Liver (tissue), 9 donors: Measurements from ENCODE around the gene CAT. TPM values are rescaled to one million over a fixed set of nuclear protein-coding genes. Genes with fewer than 3 reads are reported as not detected.

Experiments used
- DNase-seq: peaks from one replicate; pipeline ENCODE4 v3.0.0-alpha.2; 2017; ENCODE audit warnings: low spot score
- H3K27ac ChIP-seq, 2 donors: one replicate each; pipeline ENCODE4 v1.7.0; 2013; ENCODE audit warnings: inconsistent platforms in 2 of 2, low read length in 2 of 2, control low read depth in 1 of 2, low read depth in 1 of 2, mild to moderate bottlenecking in 1 of 2
- H3K27me3 ChIP-seq, 4 donors: one replicate each; pipeline versions ENCODE4 v1.6.1 to v1.7.0; 2013; ENCODE audit warnings: low read length in 3 of 4, inconsistent platforms in 1 of 4, mild to moderate bottlenecking in 1 of 4, moderate library complexity in 1 of 4; ENCODE audit not compliant: control insufficient read depth in 4 of 4, insufficient read depth in 4 of 4
- H3K36me3 ChIP-seq, 4 donors: one replicate each; pipeline versions ENCODE4 v1.6.1 to v1.7.0; 2013; ENCODE audit warnings: low read length in 3 of 4, mild to moderate bottlenecking in 3 of 4, low read depth in 1 of 4, moderate library complexity in 1 of 4; ENCODE audit not compliant: control insufficient read depth in 4 of 4, insufficient read depth in 3 of 4
- H3K4me1 ChIP-seq, 4 donors: one replicate each; pipeline versions ENCODE4 v1.6.1 to v1.7.0; 2013; ENCODE audit warnings: low read length in 3 of 4, mild to moderate bottlenecking in 3 of 4, moderate library complexity in 1 of 4; ENCODE audit not compliant: control insufficient read depth in 4 of 4, insufficient read depth in 4 of 4
- H3K4me3 ChIP-seq, 3 donors: one replicate each; pipeline versions ENCODE4 v1.6.1 to v1.7.0; 2013; ENCODE audit warnings: low read length in 3 of 3, control low read depth in 1 of 3, low read depth in 1 of 3, mild to moderate bottlenecking in 1 of 3
- H3K9ac ChIP-seq, 2 donors: one replicate each; pipeline ENCODE4 v1.7.0; 2013; ENCODE audit warnings: low read length in 2 of 2, mild to moderate bottlenecking in 2 of 2, moderate library complexity in 2 of 2, control low read depth in 1 of 2, low read depth in 1 of 2
- H3K9me3 ChIP-seq, 4 donors: one replicate each; pipeline versions ENCODE4 v1.6.1 to v1.7.0; 2013; ENCODE audit warnings: low read length in 3 of 4; ENCODE audit not compliant: control insufficient read depth in 4 of 4
- ATF3 ChIP-seq: IDR thresholded peaks from 2 replicates; pipeline ENCODE4 v1.6.1; 2016; ENCODE audit warnings: antibody characterized with exemption
- CTCF ChIP-seq: fragments of 150-350 bp; IDR thresholded peaks from 2 replicates; pipeline ENCODE4 v1.5.1; 2017; ENCODE audit warnings: improper control_type of control experiment, low read depth, low read length; ENCODE audit not compliant: missing input control
- EGR1 ChIP-seq, 2 donors: IDR thresholded peaks; 2 replicates each; pipeline ENCODE4 v1.6.1; 2016 to 2018; ENCODE audit warnings: antibody characterized with exemption in 2 of 2, low read depth in 2 of 2
- FOXA1 ChIP-seq: IDR thresholded peaks from 2 replicates; pipeline ENCODE4 v1.6.1; 2016; ENCODE audit warnings: antibody characterized with exemption
- FOXA2 ChIP-seq: IDR thresholded peaks from 2 replicates; pipeline ENCODE4 v1.6.1; 2016; ENCODE audit warnings: antibody characterized with exemption
- GABPA ChIP-seq, 2 donors: IDR thresholded peaks in 1 of 2; conservative IDR thresholded peaks in 1 of 2; 2 replicates each; pipeline ENCODE4 v1.6.1; 2016; ENCODE audit warnings: antibody characterized with exemption in 2 of 2, mild to moderate bottlenecking in 1 of 2, moderate library complexity in 1 of 2
- HNF4A ChIP-seq, 2 donors: conservative IDR thresholded peaks; 2 replicates each; pipeline ENCODE4 v1.6.1; 2016; ENCODE audit warnings: antibody characterized with exemption in 2 of 2, mild to moderate bottlenecking in 2 of 2
- HNF4G ChIP-seq: IDR thresholded peaks from 2 replicates; pipeline ENCODE4 v1.6.1; 2016; ENCODE audit warnings: antibody characterized with exemption
- JUND ChIP-seq, 2 donors: IDR thresholded peaks; 2 replicates each; pipeline ENCODE4 v1.6.1; 2016; ENCODE audit warnings: antibody characterized with exemption in 2 of 2
- MAX ChIP-seq: IDR thresholded peaks from 2 replicates; pipeline ENCODE4 v1.6.1; 2016; ENCODE audit warnings: antibody characterized with exemption
- NR2F2 ChIP-seq: IDR thresholded peaks from 2 replicates; pipeline ENCODE4 v1.6.1; 2016; ENCODE audit warnings: antibody characterized with exemption
- RAD21 ChIP-seq, 2 donors: IDR thresholded peaks; 2 replicates each; pipeline ENCODE4 v1.6.1; 2016; ENCODE audit warnings: antibody characterized with exemption in 2 of 2, mild to moderate bottlenecking in 2 of 2
- REST ChIP-seq: IDR thresholded peaks from 2 replicates; pipeline ENCODE4 v1.6.1; 2016; ENCODE audit warnings: antibody characterized with exemption, mild to moderate bottlenecking
- RXRA ChIP-seq, 2 donors: IDR thresholded peaks; 2 replicates each; pipeline ENCODE4 v1.6.1; 2017 to 2018; ENCODE audit warnings: antibody characterized with exemption in 2 of 2, mild to moderate bottlenecking in 1 of 2
- SP1 ChIP-seq: IDR thresholded peaks from 2 replicates; pipeline ENCODE4 v1.6.1; 2018; ENCODE audit warnings: antibody characterized with exemption, mild to moderate bottlenecking
- TAF1 ChIP-seq: conservative IDR thresholded peaks from 2 replicates; pipeline ENCODE4 v1.6.1; 2016; ENCODE audit warnings: antibody characterized with exemption, mild to moderate bottlenecking
- YY1 ChIP-seq: IDR thresholded peaks from 2 replicates; pipeline ENCODE4 v1.6.1; 2016; ENCODE audit warnings: antibody characterized with exemption, mild to moderate bottlenecking
- WGBS: extraction: QIAGEN DNeasy Blood & Tissue Kit; methylation state at CpG from one replicate; pipeline ENCODE4 v1.1.7; 2013; 5-methylcytosine and 5-hydroxymethylcytosine counted together
- polyA plus RNA-seq, 2 donors: library from polyadenylated mRNA; stranded (reverse) in 1 of 2; unstranded in 1 of 2; fragments of 200-250 nt in 1 of 2; fragments of >200 nt in 1 of 2; fragmentation: Nextera tagmentation in 1 of 2; extraction: Ambion mirVana in 1 of 2; gene quantifications; one replicate each; pipeline versions ENCODE4 v1.2.1 to v1.2.3, GENCODE V29; 2013 to 2015
- total RNA-seq, 2 donors: library from RNA; depleted of rRNA; stranded (reverse); fragments of >200 nt; gene quantifications; one replicate each; pipeline ENCODE4 v1.2.3, GENCODE V29; 2014
- donor health status: healthy.
- donor health status: healthy.
- donor health status: healthy.
- donor health status: healthy.
- donor health status: healthy.

CAT gene
- total and polyA plus RNA-seq, 4 donors, result 270 to 620 (median 388) TPM

GRCh38 chr11:34432822-34433221, 5.9 kb upstream of the CAT start (continued):
- no peak for TF ChIP-seq REST
- no peak for TF ChIP-seq TAF1
- no peak for TF ChIP-seq SP1

GRCh38 chr11:34433899-34434298, 4.8 kb upstream of the CAT start:
- Histone ChIP-seq H3K27ac (no peak overlapping the region), H3K9me3 (no peaks in the 10 kb centered on the region), H3K27me3 (no peaks in the 10 kb centered on the region), H3K36me3 (no peaks in the 10 kb centered on the region), H3K4me3 (no peak overlapping the region), H3K4me1 (peaks cover 0 to 36% (median 22%) of the 10 kb centered on the region in 4 donors), H3K9ac (no peak overlapping the region)
- WGBS, result 58% methylated on average over 3 of the region's 3 CpGs
- no peak for DNase-seq
- TF ChIP-seq TAF1, result no peak
- peak in 1 of 2 donors; percentile 16 for TF ChIP-seq RXRA (IDR thresholded peaks at IDR 0.05)
- no peak for TF ChIP-seq MAX
- no peak for TF ChIP-seq FOXA2
- no peak for TF ChIP-seq RAD21 (IDR thresholded peaks at IDR 0.05)
- TF ChIP-seq JUND (IDR thresholded peaks at IDR 0.05), result no peak
- peak; percentile 21 to 51 for TF ChIP-seq HNF4A (conservative IDR thresholded peaks at IDR 0.05)
- no peak for TF ChIP-seq SP1
- TF ChIP-seq YY1, result no peak

GRCh38 chr11:34437224-34438125, 1.3 kb upstream of the CAT start:
- Histone ChIP-seq H3K4me1 (peaks cover 4 to 52% (median 36%) of the 10 kb centered on the region in 4 donors), H3K27ac (peak overlapping the region in 1 of 2 donors; percentile 42), H3K9ac (peak overlapping the region in 1 of 2 donors; percentile 81), H3K27me3 (no peaks in the 10 kb centered on the region), H3K36me3 (peaks cover 0 to 3% (median 0%) of the 10 kb centered on the region in 4 donors), H3K4me3 (peak overlapping the region; percentile 69 to 94 (median 75)), H3K9me3 (no peaks in the 10 kb centered on the region)
- no peak for DNase-seq
- WGBS, result 39% methylated on average over 2 of the region's 2 CpGs
- TF ChIP-seq NR2F2 (no peak), MAX (peak; percentile 36), CTCF (no peak), SP1 (peak; percentile 37), GABPA (IDR thresholded peaks at IDR 0.05 in 1 of 2, conservative IDR thresholded peaks at IDR 0.05 in 1 of 2) (no peak), RAD21 (IDR thresholded peaks at IDR 0.05) (no peak), JUND (IDR thresholded peaks at IDR 0.05) (peak in 1 of 2 donors; percentile 28), RXRA (IDR thresholded peaks at IDR 0.05) (peak in 1 of 2 donors; percentile 51), EGR1 (IDR thresholded peaks at IDR 0.05; ENCODE audit: low read depth in 2 of 2) (no peak), FOXA1 (no peak), HNF4G (peak; percentile 26), ATF3 (no peak), REST (no peak), FOXA2 (peak; percentile 52)
